Neural progenitor cell (in vitro differentiated cells): ENCODE results near the gene KRT76.

Experiments
- EZH2 ChIP-seq: fragments of 200-600 bp; sonication (generic); IDR thresholded peaks from 2 replicates; pipeline ENCODE4 v1.6.1; 2017; ENCODE audit warnings: antibody characterized with exemption, mild to moderate bottlenecking, moderate library complexity
- TF ChIP-seq, protein P1 (sequence below): fragments of 200-600 bp; sonication (generic); IDR thresholded peaks from 2 replicates; pipeline ENCODE4 v1.5.1; 2017; ENCODE audit warnings: antibody characterized with exemption, mild to moderate bottlenecking

DNA sequence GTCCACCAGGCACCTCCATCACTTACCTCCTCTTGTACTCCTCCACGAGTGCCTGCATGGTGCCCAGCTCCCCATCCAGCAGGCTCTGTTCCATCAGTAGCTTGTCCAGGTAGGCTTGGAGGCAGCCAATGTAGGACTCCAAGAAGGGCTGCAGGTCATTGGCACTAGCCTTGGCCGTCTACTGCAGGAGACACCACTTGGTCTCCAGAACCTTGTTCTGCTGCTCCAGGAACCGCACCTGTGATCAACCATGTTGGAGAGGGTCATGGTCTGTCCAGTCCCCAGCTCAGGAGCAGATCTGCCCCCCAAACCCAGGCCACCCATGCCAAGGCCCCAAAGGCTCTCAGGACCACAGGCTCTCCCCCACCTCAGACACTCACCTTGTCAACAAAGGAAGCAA, 23.9 kb downstream of the KRT76 start:
- TF ChIP-seq, protein P1, sequence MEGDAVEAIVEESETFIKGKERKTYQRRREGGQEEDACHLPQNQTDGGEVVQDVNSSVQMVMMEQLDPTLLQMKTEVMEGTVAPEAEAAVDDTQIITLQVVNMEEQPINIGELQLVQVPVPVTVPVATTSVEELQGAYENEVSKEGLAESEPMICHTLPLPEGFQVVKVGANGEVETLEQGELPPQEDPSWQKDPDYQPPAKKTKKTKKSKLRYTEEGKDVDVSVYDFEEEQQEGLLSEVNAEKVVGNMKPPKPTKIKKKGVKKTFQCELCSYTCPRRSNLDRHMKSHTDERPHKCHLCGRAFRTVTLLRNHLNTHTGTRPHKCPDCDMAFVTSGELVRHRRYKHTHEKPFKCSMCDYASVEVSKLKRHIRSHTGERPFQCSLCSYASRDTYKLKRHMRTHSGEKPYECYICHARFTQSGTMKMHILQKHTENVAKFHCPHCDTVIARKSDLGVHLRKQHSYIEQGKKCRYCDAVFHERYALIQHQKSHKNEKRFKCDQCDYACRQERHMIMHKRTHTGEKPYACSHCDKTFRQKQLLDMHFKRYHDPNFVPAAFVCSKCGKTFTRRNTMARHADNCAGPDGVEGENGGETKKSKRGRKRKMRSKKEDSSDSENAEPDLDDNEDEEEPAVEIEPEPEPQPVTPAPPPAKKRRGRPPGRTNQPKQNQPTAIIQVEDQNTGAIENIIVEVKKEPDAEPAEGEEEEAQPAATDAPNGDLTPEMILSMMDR, result no peak
- no peak for TF ChIP-seq EZH2
